Naive B cell (primary cell): ENCODE measurements around the gene KCNN1. TPM values are rescaled to one million over a fixed set of nuclear protein-coding genes. Genes with fewer than 3 reads are reported as not detected.
A peak's percentile ranks its signal among the peaks of the same experiment; 100 is the strongest.

ENCODE experiments used
- ATAC-seq, 2 donors: fragments of 150-1000 bp; cut with Tn5 transposase; 2 replicates each; pipeline ENCODE4 v1.10.0; 2021; ENCODE audit warnings: low read depth in 2 of 2, mild to moderate bottlenecking in 2 of 2, moderate library complexity in 2 of 2
- DNase-seq: peaks from one replicate; pipeline ENCODE4 v3.0.0; 2022
- H3K27ac Mint-ChIP-seq, 6 donors: one replicate each; pipeline ENCODE4 v1.8.0; 2020 to 2022; ENCODE audit warnings: mild to moderate bottlenecking in 6 of 6, mixed read lengths in 6 of 6, moderate library complexity in 5 of 6, inconsistent platforms in 2 of 6
- H3K27me3 Mint-ChIP-seq, 3 donors: one replicate each; pipeline ENCODE4 v1.8.0; 2021 to 2022; ENCODE audit warnings: mixed read lengths in 3 of 3, mild to moderate bottlenecking in 1 of 3
- H3K36me3 Mint-ChIP-seq, 2 donors: one replicate each; pipeline ENCODE4 v1.8.0; 2020 to 2022; ENCODE audit warnings: mixed read lengths in 2 of 2, inconsistent platforms in 1 of 2, mild to moderate bottlenecking in 1 of 2
- H3K4me1 Mint-ChIP-seq, 3 donors: one replicate each; pipeline ENCODE4 v1.8.0; 2020 to 2022; ENCODE audit warnings: mixed read lengths in 3 of 3, inconsistent platforms in 1 of 3, mild to moderate bottlenecking in 1 of 3, moderate library complexity in 1 of 3
- H3K4me3 Mint-ChIP-seq, 8 donors: one replicate each; pipeline ENCODE4 v1.8.0; 2020 to 2022; ENCODE audit warnings: mild to moderate bottlenecking in 8 of 8, mixed read lengths in 8 of 8, moderate library complexity in 8 of 8, inconsistent platforms in 2 of 8
- H3K9me3 Mint-ChIP-seq, 7 donors: one replicate each; pipeline ENCODE4 v1.8.0; 2020 to 2022; ENCODE audit warnings: mixed read lengths in 7 of 7, mild to moderate bottlenecking in 5 of 7, inconsistent platforms in 2 of 7, moderate library complexity in 1 of 7
- polyA plus RNA-seq, 6 donors: library from polyadenylated mRNA; unstranded; fragments of 300-500 nt; fragmentation: Illumina TruSeq; gene quantifications; one replicate each; pipeline ENCODE4 v1.2.3, GENCODE V29; 2021; ENCODE audit warnings: low read depth in 6 of 6

The KCNN1 gene
- polyA plus RNA-seq, 6 donors from 2014 or later: 0.27 TPM; not detected in 5

GRCh38 chr19:18046059-18046718 is 79.3 kb downstream of the KCNN1 start:
- Mint-ChIP-seq H3K36me3 (no peaks in the 10 kb centered on the region), H3K9me3 (no peaks in the 10 kb centered on the region), H3K4me3 (peak overlapping the region in 5 of 8 donors; percentile 32 to 78 (median 41)), H3K4me1 (peaks cover 52 to 67% (median 60%) of the 10 kb centered on the region in 3 donors), H3K27ac (peak overlapping the region; percentile 7 to 99 (median 82)), H3K27me3 (peaks cover 0 to 6% (median 0%) of the 10 kb centered on the region in 3 donors)
- ATAC-seq (no peak), DNase-seq (no peak)

DNA sequence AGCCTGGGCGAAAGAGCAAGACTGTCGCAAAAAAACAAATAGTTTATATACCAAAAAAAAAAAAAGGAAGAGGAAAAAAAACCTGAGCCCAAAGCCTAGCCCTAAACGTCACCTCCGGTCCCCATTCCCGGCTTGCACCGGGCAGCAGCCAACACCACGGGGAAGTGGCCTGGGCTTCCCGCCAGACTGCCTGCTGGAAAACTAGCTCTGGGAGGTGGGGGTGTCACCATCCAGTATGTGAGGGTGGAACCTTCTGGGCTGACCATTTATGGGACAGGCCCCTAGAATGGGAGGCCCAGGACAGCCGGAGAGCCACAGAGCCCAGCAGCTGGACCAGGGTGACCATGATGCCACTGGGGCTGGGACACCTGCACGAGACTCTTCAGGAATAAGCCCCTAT is 82.5 kb downstream of the KCNN1 start:
- DNase-seq: no peak
- peak overlapping the region in 3 of 6 donors; percentile 49 to 96 (median 89) for H3K27ac Mint-ChIP-seq
- H3K36me3 Mint-ChIP-seq: no peaks in the 10 kb centered on the region
- no peak for ATAC-seq
- no peak overlapping the region for H3K4me3 Mint-ChIP-seq
- H3K27me3 Mint-ChIP-seq: peaks cover 0 to 6% (median 0%) of the 10 kb centered on the region in 3 donors
- no peaks in the 10 kb centered on the region for H3K9me3 Mint-ChIP-seq
- H3K4me1 Mint-ChIP-seq: peaks cover 35 to 43% (median 36%) of the 10 kb centered on the region in 3 donors

Other genes with a start within 250 kb of the KCNN1 start
- gene MAP1S, start 247.6 kb upstream of the KCNN1 start, polyA plus RNA-seq: 10 to 100 TPM; 22.4 to 44.0 (median 26.0) TPM
- gene FCHO1, start 215.6 kb upstream of the KCNN1 start, polyA plus RNA-seq: 10 to 100 TPM; 10.1 to 52.1 (median 25.2) TPM
- not detected for gene B3GNT3, start 172.0 kb upstream of the KCNN1 start, polyA plus RNA-seq
- 1 to 10 TPM in 2 of 6 donors, under 1 TPM in 3, not detected in 1; 0.49 to 1.8 (median 0.89) TPM for gene INSL3, start 145.6 kb upstream of the KCNN1 start, polyA plus RNA-seq
- 10 to 100 TPM; 38.5 to 68.7 (median 56.0) TPM for gene JAK3, start 119.1 kb upstream of the KCNN1 start, polyA plus RNA-seq
- gene RPL18A, start 107.2 kb upstream of the KCNN1 start, polyA plus RNA-seq: 1,000 to 10,000 TPM; 4,544 to 6,141 (median 5,279) TPM
- gene SLC5A5, start 95.2 kb upstream of the KCNN1 start, polyA plus RNA-seq: under 1 TPM in 5 of 6 donors, not detected in 1; 0.07 to 0.80 (median 0.19) TPM
- gene CCDC124, start 34.1 kb upstream of the KCNN1 start, polyA plus RNA-seq: 10 to 100 TPM; 29.7 to 47.4 (median 32.6) TPM
- 100 to 1,000 TPM in 1 of 6 donors, 10 to 100 TPM in 5; 47.7 to 110 (median 50.8) TPM for gene ARRDC2, start 41.1 kb downstream of the KCNN1 start, polyA plus RNA-seq
- gene IL12RB1, start 119.8 kb downstream of the KCNN1 start, polyA plus RNA-seq: 10 to 100 TPM in 1 of 6 donors, 1 to 10 TPM in 5; 5.8 to 15.8 (median 8.1) TPM
- gene MAST3, start 130.7 kb downstream of the KCNN1 start, polyA plus RNA-seq: 10 to 100 TPM in 5 of 6 donors, 1 to 10 TPM in 1; 9.3 to 20.6 (median 13.3) TPM
- 1 to 10 TPM; 1.2 to 5.7 (median 2.3) TPM for gene PIK3R2, start 186.1 kb downstream of the KCNN1 start, polyA plus RNA-seq
- 100 to 1,000 TPM; 107 to 293 (median 206) TPM for gene IFI30, start 206.7 kb downstream of the KCNN1 start, polyA plus RNA-seq
- 10 to 100 TPM in 3 of 6 donors, 1 to 10 TPM in 3; 1.8 to 12.0 (median 10.2) TPM for gene MPV17L2, start 226.1 kb downstream of the KCNN1 start, polyA plus RNA-seq
- gene RAB3A, start 236.9 kb downstream of the KCNN1 start, polyA plus RNA-seq: 1 to 10 TPM in 3 of 6 donors, under 1 TPM in 3; 0.21 to 2.8 (median 0.80) TPM